ENCODE data around the gene ZNF428.

The ZNF428 gene

DNA sequence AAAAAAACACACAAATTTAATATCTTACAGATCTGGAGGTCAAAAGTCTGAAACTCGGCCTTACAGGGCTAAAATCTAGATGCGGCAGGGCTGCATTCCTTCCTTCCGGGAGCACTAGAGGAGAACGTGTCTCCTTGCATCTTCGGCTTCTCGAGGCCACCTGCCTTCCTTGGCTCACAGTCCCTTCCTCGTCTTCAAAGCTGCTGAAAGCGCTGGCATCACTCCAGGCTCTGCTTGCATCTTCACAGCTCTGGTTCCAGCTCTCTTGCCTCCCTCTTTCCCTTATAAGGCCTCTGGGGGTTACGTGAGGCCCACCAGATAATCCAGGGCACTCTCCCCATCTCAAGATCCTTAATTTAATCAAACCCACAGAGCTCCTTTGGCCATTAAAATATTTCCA is 54.6 kb downstream of the ZNF428 start:
- H3K9ac ChIP-seq: no peak overlapping the region
- H3K36me3 ChIP-seq (ENCODE audit: insufficient read depth): no peaks in the 10 kb centered on the region
- peaks cover 3% of the 10 kb centered on the region for H3K4me1 ChIP-seq (ENCODE audit: low read depth, poor library complexity, severe bottlenecking)
- TF ChIP-seq, protein P1, sequence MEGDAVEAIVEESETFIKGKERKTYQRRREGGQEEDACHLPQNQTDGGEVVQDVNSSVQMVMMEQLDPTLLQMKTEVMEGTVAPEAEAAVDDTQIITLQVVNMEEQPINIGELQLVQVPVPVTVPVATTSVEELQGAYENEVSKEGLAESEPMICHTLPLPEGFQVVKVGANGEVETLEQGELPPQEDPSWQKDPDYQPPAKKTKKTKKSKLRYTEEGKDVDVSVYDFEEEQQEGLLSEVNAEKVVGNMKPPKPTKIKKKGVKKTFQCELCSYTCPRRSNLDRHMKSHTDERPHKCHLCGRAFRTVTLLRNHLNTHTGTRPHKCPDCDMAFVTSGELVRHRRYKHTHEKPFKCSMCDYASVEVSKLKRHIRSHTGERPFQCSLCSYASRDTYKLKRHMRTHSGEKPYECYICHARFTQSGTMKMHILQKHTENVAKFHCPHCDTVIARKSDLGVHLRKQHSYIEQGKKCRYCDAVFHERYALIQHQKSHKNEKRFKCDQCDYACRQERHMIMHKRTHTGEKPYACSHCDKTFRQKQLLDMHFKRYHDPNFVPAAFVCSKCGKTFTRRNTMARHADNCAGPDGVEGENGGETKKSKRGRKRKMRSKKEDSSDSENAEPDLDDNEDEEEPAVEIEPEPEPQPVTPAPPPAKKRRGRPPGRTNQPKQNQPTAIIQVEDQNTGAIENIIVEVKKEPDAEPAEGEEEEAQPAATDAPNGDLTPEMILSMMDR (conservative IDR thresholded peaks at IDR 0.05; ENCODE audit: low read depth, low read length): no peak
- H3K4me3 ChIP-seq (IDR thresholded peaks at IDR 0.05; ENCODE audit: insufficient read depth, low read depth, low read length): no peak overlapping the region
- 0 out of 2 replicates have a peak, but pooled peaks cover 3% of the 10 kb centered on the region for H3K79me2 ChIP-seq (ENCODE audit: insufficient read depth, low read depth)
- H3K27ac ChIP-seq: no peak overlapping the region
- no peaks in the 10 kb centered on the region for H4K20me1 ChIP-seq (ENCODE audit: insufficient read depth)
- H3K27me3 ChIP-seq (ENCODE audit: insufficient read depth, low read depth): no peaks in the 10 kb centered on the region
- no peak overlapping the region for H2AFZ ChIP-seq (ENCODE audit: low read depth)
- H3K4me2 ChIP-seq: no peak overlapping the region

- no peaks in the 10 kb centered on the region for H3K36me3 ChIP-seq (ENCODE audit: insufficient read depth)
- H3K4me2 ChIP-seq: no peak overlapping the region
- no peak overlapping the region for H2AFZ ChIP-seq (ENCODE audit: low read depth)
- H3K4me3 ChIP-seq (IDR thresholded peaks at IDR 0.05; ENCODE audit: insufficient read depth, low read depth, low read length): no peak overlapping the region
- H4K20me1 ChIP-seq (ENCODE audit: insufficient read depth): no peaks in the 10 kb centered on the region
- no peak overlapping the region for H3K9ac ChIP-seq
- no peaks in the 10 kb centered on the region for H3K27me3 ChIP-seq (ENCODE audit: insufficient read depth, low read depth)
- no peaks in the 10 kb centered on the region for H3K4me1 ChIP-seq (ENCODE audit: low read depth, poor library complexity, severe bottlenecking)
- TF ChIP-seq, protein P1 (conservative IDR thresholded peaks at IDR 0.05; ENCODE audit: low read depth, low read length): no peak
- no peaks in the 10 kb centered on the region for H3K79me2 ChIP-seq (ENCODE audit: insufficient read depth, low read depth)
- no peak overlapping the region for H3K27ac ChIP-seq
Measured at GRCh38 chr19:43563816-43564457, 55.5 kb downstream of the ZNF428 start.

- H3K4me1 ChIP-seq (ENCODE audit: low read depth, poor library complexity, severe bottlenecking): no peaks in the 10 kb centered on the region
- H3K27me3 ChIP-seq (ENCODE audit: insufficient read depth, low read depth): no peaks in the 10 kb centered on the region
- H3K36me3 ChIP-seq (ENCODE audit: insufficient read depth): no peaks in the 10 kb centered on the region
- H3K4me2 ChIP-seq: no peak overlapping the region
- H3K9ac ChIP-seq: no peak overlapping the region
- TF ChIP-seq, protein P1 (conservative IDR thresholded peaks at IDR 0.05; ENCODE audit: low read depth, low read length): no peak
- H3K27ac ChIP-seq: no peak overlapping the region
- no peak overlapping the region for H3K4me3 ChIP-seq (IDR thresholded peaks at IDR 0.05; ENCODE audit: insufficient read depth, low read depth, low read length)
- H2AFZ ChIP-seq (ENCODE audit: low read depth): no peak overlapping the region
- H4K20me1 ChIP-seq (ENCODE audit: insufficient read depth): no peaks in the 10 kb centered on the region
- H3K79me2 ChIP-seq (ENCODE audit: insufficient read depth, low read depth): no peaks in the 10 kb centered on the region
Measured at GRCh38 chr19:43562698-43563241, 56.7 kb downstream of the ZNF428 start.

GRCh38 chr19:43562226-43562697 is 57.2 kb downstream of the ZNF428 start:
- H3K36me3 ChIP-seq (ENCODE audit: insufficient read depth): no peaks in the 10 kb centered on the region
- H3K27ac ChIP-seq: no peak overlapping the region
- H3K4me2 ChIP-seq: no peak overlapping the region
- TF ChIP-seq, protein P1 (conservative IDR thresholded peaks at IDR 0.05; ENCODE audit: low read depth, low read length): no peak
- H3K4me3 ChIP-seq (IDR thresholded peaks at IDR 0.05; ENCODE audit: insufficient read depth, low read depth, low read length): no peak overlapping the region
- H3K27me3 ChIP-seq (ENCODE audit: insufficient read depth, low read depth): no peaks in the 10 kb centered on the region
- no peak overlapping the region for H2AFZ ChIP-seq (ENCODE audit: low read depth)
- H4K20me1 ChIP-seq (ENCODE audit: insufficient read depth): no peaks in the 10 kb centered on the region
- no peak overlapping the region for H3K9ac ChIP-seq
- no peaks in the 10 kb centered on the region for H3K79me2 ChIP-seq (ENCODE audit: insufficient read depth, low read depth)
- H3K4me1 ChIP-seq (ENCODE audit: low read depth, poor library complexity, severe bottlenecking): no peaks in the 10 kb centered on the region
